Activated CD8-positive, alpha-beta memory T cell treated with anti-CD3 and anti-CD28 coated beads for 36 hours (primary cell): ENCODE results near the gene CALML4. TPM values are rescaled to one million over a fixed set of nuclear protein-coding genes. Genes with fewer than 3 reads are reported as not detected.
"Not testable (repeated sequence)": the region's sequence is repeated elsewhere in the genome, so short reads cannot be mapped to it uniquely, and the experiment has no call there.

ENCODE experiments used
- CTCF ChIA-PET: fragments of 350-600 bp; sonication (Branson Sonifier 250); formaldehyde crosslinking; loops from one replicate; lab custom pipeline; 2021; ENCODE audit warnings: antibody characterized with exemption; lab: Charles Lee
- POLR2A ChIA-PET: fragments of 350-600 bp; sonication (Branson Sonifier 250); formaldehyde crosslinking; loops from one replicate; lab custom pipeline; 2021; ENCODE audit warnings: antibody characterized with exemption; lab: Charles Lee
- total RNA-seq, 2 experiments: library from RNA; stranded (reverse); gene quantifications; one replicate each; pipeline ENCODE4 v1.2.3, GENCODE V29; 2021

Gene CALML4
- 1 to 10 TPM; 7.5 to 8.0 TPM for total RNA-seq

DNA sequence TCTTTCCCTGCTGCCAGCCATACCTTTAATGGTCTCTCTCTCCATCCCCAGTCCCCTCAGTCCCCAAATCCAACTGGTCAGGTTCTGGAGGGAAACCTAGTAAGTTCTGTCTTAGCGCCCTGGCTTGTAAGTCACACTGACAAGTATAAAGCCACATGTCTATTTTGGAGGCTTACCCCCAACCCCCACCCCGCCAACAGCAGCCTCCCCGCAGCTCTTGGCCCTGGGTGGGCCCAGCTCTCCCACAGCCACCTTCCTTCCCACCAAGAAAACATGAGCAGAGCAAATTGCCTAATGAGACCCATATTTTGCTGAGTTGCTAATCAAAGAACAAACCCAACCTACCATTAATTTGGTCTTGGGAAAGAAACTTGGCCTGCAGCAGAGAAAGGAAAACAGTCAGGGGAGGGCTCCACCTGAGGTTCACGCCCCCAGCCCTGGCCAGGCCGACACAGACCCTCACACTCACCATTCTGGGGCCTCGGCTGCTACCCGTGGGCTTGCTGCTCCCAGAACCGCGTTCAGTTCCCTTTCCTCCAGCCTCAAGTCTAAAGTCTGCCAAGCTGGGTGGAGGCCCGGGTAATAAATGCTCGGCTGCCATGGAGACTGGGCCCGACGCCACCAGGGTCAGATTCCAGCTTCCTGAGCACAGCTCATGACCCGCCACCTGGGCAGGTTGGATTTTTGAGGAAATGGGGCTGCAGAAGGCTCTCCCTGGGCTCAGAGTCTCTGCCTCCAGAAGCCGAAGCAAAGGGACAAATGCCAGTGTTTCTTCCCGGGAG is at the start of gene CALML4:
Gene CALML4 (minus strand): TSS at position 557 of the 782 bp plus-strand sequence. CDS start 85 bp downstream, at position 472.
- CTCF ChIA-PET: no interaction called here
- POLR2A ChIA-PET: no interaction called here

DNA sequence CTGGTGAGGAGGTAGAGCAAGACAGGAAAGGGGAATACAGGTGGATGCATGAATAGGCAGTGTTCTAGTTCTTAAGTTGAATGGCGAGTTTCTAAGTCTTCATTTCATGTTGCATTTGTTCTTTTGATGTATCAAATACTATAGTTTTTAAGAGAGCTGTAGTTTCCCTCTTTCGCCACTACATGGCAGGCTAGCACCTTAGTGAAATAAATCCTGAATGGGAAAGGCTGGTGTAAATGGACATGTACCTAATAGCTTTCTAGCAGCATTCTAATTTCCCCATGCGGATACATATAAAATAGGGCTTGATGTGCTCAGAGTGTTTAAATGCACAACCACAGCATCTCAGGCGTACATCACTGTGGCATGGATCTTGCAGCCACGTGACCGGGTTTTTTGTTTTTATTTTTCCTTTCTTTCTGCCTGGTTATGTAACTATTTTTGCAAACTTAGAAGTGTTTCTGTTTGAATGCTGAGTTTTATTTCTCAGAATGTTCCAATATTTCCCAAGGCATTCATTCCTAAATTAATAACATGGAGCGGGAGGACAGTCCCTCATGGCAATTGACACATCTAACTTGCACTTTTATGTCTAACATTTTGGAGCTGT is 47.9 kb upstream of the CALML4 start:
- POLR2A ChIA-PET: interaction anchor here (1.0 kb wide), 1 partner anchor 25 kb away, joined by 5 read pairs; the partner anchor contains the start of gene FEM1B

GRCh38 chr15:68249058-68249713 is 44.1 kb upstream of the CALML4 start:
- ChIA-PET CTCF (interaction anchor here (0.7 kb wide), 1 partner anchor 28 kb away, joined by 3 read pairs; the partner anchor contains the start of gene FEM1B), POLR2A (no interaction called here)

More for the DNA sequence above, 47.9 kb upstream of the CALML4 start:
- CTCF ChIA-PET: interaction anchor here (0.6 to 1.6 kb wide), 9 partner anchors 22 to 297 kb away, joined by 3 to 7 read pairs (median 3); no protein-coding TSS in a partner anchor

- ChIA-PET POLR2A (no interaction called here), CTCF (no interaction called here)
Measured at GRCh38 chr15:68244235-68244634, 39.1 kb upstream of the CALML4 start.

- CTCF ChIA-PET: no interaction called here
- POLR2A ChIA-PET: no interaction called here
Measured at GRCh38 chr15:68241088-68241935, 36.2 kb upstream of the CALML4 start.

- CTCF ChIA-PET: no interaction called here
Measured at GRCh38 chr15:68239025-68239424, 33.9 kb upstream of the CALML4 start.

GRCh38 chr15:68235022-68235421 is 29.9 kb upstream of the CALML4 start:
- POLR2A ChIA-PET: no interaction called here

More at GRCh38 chr15:68239025-68239424, 33.9 kb upstream of the CALML4 start:
- POLR2A ChIA-PET: no interaction called here

GRCh38 chr15:68234520-68234919 is 29.4 kb upstream of the CALML4 start:
- POLR2A ChIA-PET: not testable (repeated sequence)

More at GRCh38 chr15:68235022-68235421, 29.9 kb upstream of the CALML4 start:
- CTCF ChIA-PET: no interaction called here

DNA sequence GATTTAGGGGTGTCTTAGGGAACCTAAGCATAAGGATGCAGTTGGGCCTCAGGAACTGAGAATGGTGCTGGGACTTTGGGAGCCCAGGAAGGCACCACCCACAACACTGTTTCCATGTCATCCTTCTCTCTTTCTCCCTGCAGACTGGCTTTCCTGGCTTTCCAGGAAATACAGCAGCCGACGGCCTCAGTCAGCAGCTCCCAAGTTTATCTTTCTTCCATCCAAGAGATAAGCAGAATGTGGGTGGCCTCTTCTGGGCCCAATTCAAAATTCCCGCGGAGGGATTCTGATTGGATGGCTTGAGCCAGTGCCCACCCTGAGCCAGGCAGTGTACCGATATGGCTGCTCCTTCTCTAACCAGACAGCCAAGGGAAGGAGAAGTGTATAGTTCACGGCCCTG is 28.9 kb upstream of the CALML4 start:
- CTCF ChIA-PET: no interaction called here
- POLR2A ChIA-PET: no interaction called here

More at GRCh38 chr15:68234520-68234919, 29.4 kb upstream of the CALML4 start:
- CTCF ChIA-PET: not testable (repeated sequence)

DNA sequence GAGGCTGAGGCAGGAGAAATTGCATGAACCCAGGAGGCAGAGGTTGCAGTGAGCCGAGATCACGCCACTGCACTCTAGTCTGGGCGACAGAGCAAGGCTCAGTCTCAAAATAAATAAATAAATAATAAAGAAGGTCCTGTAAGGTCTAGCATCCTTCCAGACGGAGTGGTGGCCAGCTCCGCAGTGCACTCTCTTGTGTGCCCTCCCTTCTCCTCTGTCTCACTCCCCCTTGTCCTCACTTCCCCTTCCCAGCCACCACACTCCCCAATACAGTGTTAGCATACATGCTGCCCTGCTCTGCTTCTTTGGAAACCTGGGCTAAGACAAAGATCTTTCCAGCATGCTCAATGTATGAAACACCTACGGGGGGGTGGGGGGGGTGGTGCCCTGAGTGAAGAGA is 27.8 kb upstream of the CALML4 start:
- ChIA-PET CTCF (no interaction called here), POLR2A (no interaction called here)

GRCh38 chr15:68232449-68232848 is 27.3 kb upstream of the CALML4 start:
- ChIA-PET POLR2A (no interaction called here), CTCF (no interaction called here)

DNA sequence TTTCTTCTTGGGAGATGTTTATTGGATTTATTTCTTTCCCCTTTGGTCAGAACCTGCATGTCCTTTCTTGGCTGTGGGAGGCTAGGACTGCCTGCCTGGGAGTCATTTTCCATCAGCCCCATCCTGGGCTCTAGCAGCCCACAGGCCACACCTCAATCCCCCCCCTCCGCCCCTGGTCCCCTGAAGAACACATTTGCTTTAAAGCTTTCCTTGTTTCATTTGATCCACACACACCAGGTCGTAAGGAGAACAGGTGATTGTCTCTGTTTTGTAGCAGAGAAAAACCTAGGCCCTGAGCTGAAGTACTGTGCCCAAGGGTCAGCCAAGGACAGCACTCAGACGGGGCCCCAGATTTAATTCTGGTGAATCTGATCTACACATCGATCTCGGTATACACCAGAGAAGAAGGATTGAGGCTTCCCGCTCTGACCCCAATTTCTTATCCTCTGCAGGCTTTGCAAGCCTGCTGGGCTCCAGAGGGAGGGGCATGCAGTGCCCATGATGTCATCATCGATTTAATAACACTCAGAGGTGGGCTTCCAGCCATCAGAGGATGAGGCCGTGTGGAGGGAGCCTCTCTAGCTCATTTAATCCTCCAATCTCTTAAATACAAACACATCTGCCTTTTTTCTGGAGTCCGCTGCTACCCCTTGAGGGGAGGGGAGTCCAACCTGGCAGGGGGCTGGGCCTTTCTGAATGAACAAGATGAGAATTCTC is 26.1 kb upstream of the CALML4 start:
- POLR2A ChIA-PET: no interaction called here
- CTCF ChIA-PET: interaction anchor here (0.6 kb wide), 1 partner anchor 29 kb away, joined by 3 read pairs; no protein-coding TSS in a partner anchor

DNA sequence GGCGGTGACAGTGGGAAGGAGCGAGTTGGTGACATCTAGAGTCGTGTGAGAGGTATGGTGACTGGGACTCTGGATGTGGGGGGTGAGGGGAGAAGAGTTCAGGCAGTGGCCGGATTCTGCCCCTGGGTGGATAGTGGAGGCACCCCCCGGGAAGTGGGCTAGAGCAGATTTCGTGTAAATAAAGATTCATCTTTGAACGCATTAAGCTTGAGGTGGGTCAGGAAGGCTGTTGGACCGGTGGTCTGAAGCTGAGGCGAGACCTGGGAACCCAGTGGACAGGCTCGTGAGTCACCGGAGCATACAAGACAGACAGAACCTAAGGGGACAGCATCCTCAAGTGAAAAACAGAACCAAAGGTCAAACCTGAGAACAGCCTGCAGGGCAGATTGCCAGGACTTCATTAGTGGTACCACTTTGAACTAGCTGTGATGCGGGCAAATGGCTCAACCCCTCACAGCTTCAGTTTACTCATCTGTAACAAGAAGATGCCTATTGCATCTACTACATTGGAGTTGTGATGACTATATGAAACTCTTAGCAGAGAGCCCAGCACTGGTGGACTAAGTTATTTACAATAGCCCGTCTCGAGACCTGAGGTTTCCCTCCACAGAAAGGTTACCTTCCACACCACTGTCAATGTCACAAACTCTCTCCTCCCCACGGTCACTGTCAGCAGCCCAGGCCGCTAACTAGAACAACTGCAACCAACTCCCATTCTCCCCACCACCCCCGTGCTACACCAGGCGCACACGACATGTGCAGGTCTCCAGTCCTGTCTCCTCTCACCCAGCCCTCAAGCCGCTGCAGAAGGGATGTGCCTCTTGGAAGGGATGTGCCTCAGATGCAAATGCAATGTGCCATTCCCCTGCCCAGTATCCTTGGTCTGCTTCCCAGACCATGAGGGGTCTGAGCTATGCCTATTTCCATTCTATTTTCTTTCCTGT is 25.3 kb upstream of the CALML4 start:
- CTCF ChIA-PET: interaction anchor here (1.1 to 2.0 kb wide), 2 partner anchors 11 to 47 kb away, joined by 3 to 5 read pairs; partner anchors contain the start of gene FEM1B

DNA sequence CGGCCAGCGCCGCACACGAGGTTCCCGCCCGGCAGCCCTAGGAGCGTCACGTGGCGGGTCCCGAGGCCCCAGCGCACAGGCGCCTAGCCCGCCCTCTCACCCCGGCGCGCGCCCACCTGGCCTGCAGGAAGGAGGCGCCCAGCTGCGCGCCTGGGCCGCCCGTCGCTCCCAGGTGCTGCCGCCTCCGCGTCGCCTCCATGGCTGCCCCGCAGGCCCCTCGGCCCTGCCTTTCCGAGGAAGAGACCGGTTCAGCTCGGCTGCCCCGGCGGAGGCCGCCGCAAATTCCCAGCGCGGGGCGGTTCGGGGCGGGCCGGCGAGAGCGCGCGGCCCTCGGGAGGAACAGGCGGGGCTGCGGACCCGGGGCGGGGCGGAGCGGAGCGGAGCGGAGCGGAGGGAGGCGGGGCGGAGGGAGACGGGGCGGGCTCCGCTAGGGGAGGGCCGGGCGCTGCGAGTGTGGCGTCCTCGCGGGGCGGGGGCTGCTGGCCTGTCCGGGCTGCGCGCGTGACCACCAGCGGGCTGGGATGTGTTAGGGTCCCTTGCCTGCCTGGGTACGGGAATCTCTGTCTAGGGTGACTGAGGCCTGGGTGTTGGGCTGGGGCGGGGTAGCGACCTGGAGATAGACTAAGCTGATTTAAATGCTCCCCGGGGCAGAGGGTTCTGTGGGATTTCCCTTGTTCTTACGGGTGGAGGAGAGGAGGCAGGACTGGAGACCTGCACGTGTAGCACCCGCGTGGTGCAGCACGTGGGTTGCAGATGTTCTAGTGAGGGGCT is 24.4 kb upstream of the CALML4 start, which contains the start of gene CLN6:
Gene CLN6 (minus strand): TSS at position 343 of the 771 bp plus-strand sequence. CDS start 144 bp downstream, at position 199.
- POLR2A ChIA-PET: interaction anchor here (1.0 to 1.5 kb wide), 3 partner anchors 48 to 176 kb away, joined by 3 to 4 read pairs (median 4); partner anchors contain the start of genes FEM1B and PIAS1
- CTCF ChIA-PET: interaction anchor here (0.6 to 2.0 kb wide), 4 partner anchors 10 to 712 kb away, joined by 3 to 5 read pairs (median 3); partner anchors contain the start of gene FEM1B

More for the DNA sequence above, 25.3 kb upstream of the CALML4 start:
- POLR2A ChIA-PET: interaction anchor here (1.0 kb wide), 1 partner anchor 59 kb away, joined by 3 read pairs; no protein-coding TSS in a partner anchor

- CTCF ChIA-PET: interaction anchor here (0.6 to 2.0 kb wide), 3 partner anchors 10 to 711 kb away, joined by 3 to 5 read pairs (median 3); no protein-coding TSS in a partner anchor
Measured at GRCh38 chr15:68228971-68229385, 23.8 kb upstream of the CALML4 start.

More at GRCh38 chr15:68228971-68229385, 23.8 kb upstream of the CALML4 start:
- POLR2A ChIA-PET: interaction anchor here (0.6 to 1.5 kb wide), 3 partner anchors 48 to 590 kb away, joined by 3 to 4 read pairs (median 4); partner anchors contain the start of genes FEM1B and PIAS1
